Measurements from ENCODE around the gene PALD1.

Gene PALD1

DNA sequence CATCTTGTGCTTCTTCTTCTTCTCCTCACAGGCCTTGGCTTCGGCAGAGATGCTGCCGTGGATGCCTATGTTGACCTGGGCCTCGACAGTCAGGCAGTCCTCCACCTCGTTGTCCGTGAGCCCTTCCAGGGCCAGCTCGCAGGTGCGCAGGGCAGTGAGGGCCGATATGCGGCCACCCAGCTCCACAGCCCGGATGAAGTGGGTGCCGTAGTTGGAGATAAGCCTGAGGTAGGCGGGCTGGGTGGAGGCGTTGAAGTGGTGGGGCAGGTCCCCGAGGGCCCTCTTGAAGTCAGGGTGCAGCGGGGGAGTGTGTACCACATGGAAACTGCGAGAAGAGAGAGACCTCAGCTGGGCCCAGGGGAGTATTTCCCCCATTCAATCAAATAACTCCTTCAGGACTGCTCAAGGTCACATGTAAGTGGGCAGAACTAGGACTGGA lies 120.3 kb downstream of the PALD1 start:
- no peak overlapping the region for H3K27ac ChIP-seq
- no peak for TF ChIP-seq CTCF (IDR thresholded peaks at IDR 0.05; ENCODE audit: low read depth, low read length, missing control alignments)
- in situ Hi-C loops (cut with HindIII; ENCODE audit: low pct_ligation_motif_present, low sequenced_read_pairs), result no loop called here
- H3K27me3 ChIP-seq (replicated peaks), result no peaks in the 10 kb centered on the region
- no peak for DNase-seq
- H3K4me3 ChIP-seq (ENCODE audit: low read depth, low read length), result no peak overlapping the region
- H3K36me3 ChIP-seq (replicated peaks), result no peaks in the 10 kb centered on the region

- H3K36me3 ChIP-seq (replicated peaks), result no peaks in the 10 kb centered on the region
Measured at GRCh38 chr10:70599319-70599718, 120.8 kb downstream of the PALD1 start.

DNA sequence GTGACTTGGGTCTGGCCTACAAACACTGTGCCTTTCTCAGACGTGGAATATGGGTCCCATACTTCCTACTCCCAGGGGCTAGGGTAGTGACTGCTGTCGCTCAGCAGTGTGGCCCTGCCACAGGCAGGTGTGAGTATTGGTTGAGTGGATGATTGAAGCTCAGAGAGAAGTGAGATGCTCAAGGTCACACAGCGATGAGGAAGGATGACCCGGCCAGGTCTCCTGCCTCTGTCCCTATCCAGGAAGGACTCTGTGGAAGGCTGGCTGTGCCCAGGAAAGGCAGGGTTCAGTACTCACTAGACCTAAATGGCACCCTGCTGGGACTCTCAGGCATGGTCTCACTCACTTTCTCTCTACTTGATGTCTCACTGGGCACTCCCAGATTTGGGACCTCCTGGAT lies 121.2 kb downstream of the PALD1 start:
- Histone ChIP-seq H3K4me3 (ENCODE audit: low read depth, low read length) (no peak overlapping the region), H3K27ac (no peak overlapping the region), H3K27me3 (replicated peaks) (no peaks in the 10 kb centered on the region), H3K36me3 (replicated peaks) (no peaks in the 10 kb centered on the region)
- in situ Hi-C loops (cut with HindIII; ENCODE audit: low pct_ligation_motif_present, low sequenced_read_pairs), result no loop called here
- no peak for TF ChIP-seq CTCF (IDR thresholded peaks at IDR 0.05; ENCODE audit: low read depth, low read length, missing control alignments)
- no peak for DNase-seq

More at GRCh38 chr10:70599319-70599718, 120.8 kb downstream of the PALD1 start:
- no peak overlapping the region for H3K4me3 ChIP-seq (ENCODE audit: low read depth, low read length)
- no peak for TF ChIP-seq CTCF (IDR thresholded peaks at IDR 0.05; ENCODE audit: low read depth, low read length, missing control alignments)
- H3K27ac ChIP-seq, result no peak overlapping the region
- in situ Hi-C loops (cut with HindIII; ENCODE audit: low pct_ligation_motif_present, low sequenced_read_pairs), result no loop called here
- H3K27me3 ChIP-seq (replicated peaks), result no peaks in the 10 kb centered on the region
- DNase-seq, result no peak

DNA sequence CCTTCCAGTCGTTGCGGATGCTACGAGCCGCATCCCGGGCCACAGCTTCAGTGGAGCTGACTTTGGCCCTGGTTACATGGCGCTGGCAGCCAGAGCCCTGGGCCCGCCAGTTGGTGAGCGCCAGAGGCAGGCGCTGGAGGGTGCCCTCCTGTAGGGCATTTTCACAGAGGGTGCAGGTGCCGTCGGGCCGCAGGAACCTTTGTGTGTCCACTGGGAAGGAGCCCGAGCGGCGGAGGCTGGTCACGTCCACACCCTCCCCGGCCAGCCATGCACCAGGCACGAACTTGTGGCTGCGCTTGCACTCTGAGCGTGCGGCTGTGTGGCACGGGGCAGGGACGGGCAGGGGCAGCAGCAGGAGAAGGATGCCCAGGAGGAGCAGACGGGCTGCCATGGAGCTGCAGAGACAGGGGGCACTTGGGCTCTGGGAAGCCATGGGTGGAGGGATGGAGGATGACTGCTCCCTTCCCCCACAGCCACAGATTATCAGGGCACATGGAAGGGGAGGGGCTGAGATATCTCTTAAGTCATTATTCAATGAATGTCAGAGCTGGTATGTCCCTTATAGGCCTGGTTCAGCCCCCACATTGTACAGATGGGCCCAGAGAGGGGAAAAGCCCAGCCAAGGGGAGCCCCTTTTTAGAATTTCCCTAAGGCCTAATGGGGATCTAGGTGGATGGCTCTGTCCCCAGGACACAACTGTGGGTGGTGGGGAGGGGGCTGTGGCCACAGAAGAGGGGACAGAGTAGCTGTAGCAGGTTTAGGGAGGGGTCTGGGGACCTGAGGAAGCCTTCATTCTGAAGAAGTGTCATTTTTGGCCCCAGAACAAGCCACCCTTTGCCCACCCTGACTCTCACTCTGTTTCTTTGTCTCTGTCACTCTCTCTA lies 122.2 kb downstream of the PALD1 start:
- in situ Hi-C loops (cut with HindIII; ENCODE audit: low pct_ligation_motif_present, low sequenced_read_pairs), result no loop called here
- no peak overlapping the region for H3K27ac ChIP-seq
- no peak for TF ChIP-seq CTCF (IDR thresholded peaks at IDR 0.05; ENCODE audit: low read depth, low read length, missing control alignments)

DNA sequence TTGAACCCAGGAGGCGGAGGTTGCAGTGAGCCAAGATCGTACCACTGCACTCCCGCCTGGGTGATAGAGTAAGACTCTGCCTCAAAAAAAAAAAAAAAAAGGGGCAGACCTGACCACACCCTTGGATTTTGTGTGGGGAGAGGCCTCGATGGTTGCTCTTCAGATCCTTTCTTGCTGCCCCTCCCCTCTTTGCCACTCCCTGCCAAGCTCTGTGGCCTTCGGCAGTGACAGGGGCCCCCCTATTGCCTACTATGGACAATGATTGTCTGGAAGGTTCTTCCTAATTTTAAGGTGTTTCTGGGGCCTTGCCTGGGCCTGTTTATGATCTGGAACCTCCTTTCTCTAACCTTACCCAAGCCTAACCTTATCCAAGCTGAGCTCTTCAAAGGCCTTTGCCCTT lies 123.2 kb downstream of the PALD1 start:
- Histone ChIP-seq H3K4me3 (ENCODE audit: low read depth, low read length) (no peak overlapping the region), H3K27ac (no peak overlapping the region), H3K27me3 (replicated peaks) (no peaks in the 10 kb centered on the region), H3K36me3 (replicated peaks) (no peaks in the 10 kb centered on the region)
- in situ Hi-C loops (cut with HindIII; ENCODE audit: low pct_ligation_motif_present, low sequenced_read_pairs), result no loop called here
- TF ChIP-seq CTCF (IDR thresholded peaks at IDR 0.05; ENCODE audit: low read depth, low read length, missing control alignments), result no peak
- DNase-seq, result no peak

More for the DNA sequence above, 122.2 kb downstream of the PALD1 start:
- DNase-seq, result no peak
- no peaks in the 10 kb centered on the region for H3K36me3 ChIP-seq (replicated peaks)
- H3K27me3 ChIP-seq (replicated peaks), result no peaks in the 10 kb centered on the region
- H3K4me3 ChIP-seq (ENCODE audit: low read depth, low read length), result no peak overlapping the region

Data from brain microvascular endothelial cell (primary cell).